Measurements from ENCODE around the gene TMEM59L. TPM values are rescaled to one million over a fixed set of nuclear protein-coding genes. Genes with fewer than 3 reads are reported as not detected.
A peak's percentile ranks its signal among the peaks of the same experiment; 100 is the strongest.

The TMEM59L gene
- total and polyA plus RNA-seq, 9 of the 15 experiments (the other 6 are each of a cell fraction or from before 2014, with no cell fraction given) = 0.37 TPM; not detected in 8

GRCh38 chr19:18654469-18654868 lies 41.8 kb downstream of the TMEM59L start (continued):
- TF ChIP-seq THRB (CRISPR knock-in tag; conservative IDR thresholded peaks at IDR 0.05) = 0 out of 2 replicates have a peak, but pooled peaks have one; percentile 48
- no peak for TF ChIP-seq FOXA1 (IDR thresholded peaks at IDR 0.05; ENCODE audit: borderline replicate concordance)
- TF ChIP-seq ETS1 (conservative IDR thresholded peaks at IDR 0.05; ENCODE audit: control insufficient read depth, low read depth, low read length) = no peak
- TF ChIP-seq, protein P1, sequence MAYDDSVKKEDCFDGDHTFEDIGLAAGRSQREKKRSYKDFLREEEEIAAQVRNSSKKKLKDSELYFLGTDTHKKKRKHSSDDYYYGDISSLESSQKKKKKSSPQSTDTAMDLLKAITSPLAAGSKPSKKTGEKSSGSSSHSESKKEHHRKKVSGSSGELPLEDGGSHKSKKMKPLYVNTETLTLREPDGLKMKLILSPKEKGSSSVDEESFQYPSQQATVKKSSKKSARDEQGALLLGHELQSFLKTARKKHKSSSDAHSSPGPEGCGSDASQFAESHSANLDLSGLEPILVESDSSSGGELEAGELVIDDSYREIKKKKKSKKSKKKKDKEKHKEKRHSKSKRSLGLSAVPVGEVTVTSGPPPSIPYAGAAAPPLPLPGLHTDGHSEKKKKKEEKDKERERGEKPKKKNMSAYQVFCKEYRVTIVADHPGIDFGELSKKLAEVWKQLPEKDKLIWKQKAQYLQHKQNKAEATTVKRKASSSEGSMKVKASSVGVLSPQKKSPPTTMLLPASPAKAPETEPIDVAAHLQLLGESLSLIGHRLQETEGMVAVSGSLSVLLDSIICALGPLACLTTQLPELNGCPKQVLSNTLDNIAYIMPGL (CRISPR knock-in tag; IDR thresholded peaks at IDR 0.05) = no peak
- TF ChIP-seq RFX5 (IDR thresholded peaks at IDR 0.05; ENCODE audit: low read depth, low read length) = no peak
- TF ChIP-seq, protein P2, sequence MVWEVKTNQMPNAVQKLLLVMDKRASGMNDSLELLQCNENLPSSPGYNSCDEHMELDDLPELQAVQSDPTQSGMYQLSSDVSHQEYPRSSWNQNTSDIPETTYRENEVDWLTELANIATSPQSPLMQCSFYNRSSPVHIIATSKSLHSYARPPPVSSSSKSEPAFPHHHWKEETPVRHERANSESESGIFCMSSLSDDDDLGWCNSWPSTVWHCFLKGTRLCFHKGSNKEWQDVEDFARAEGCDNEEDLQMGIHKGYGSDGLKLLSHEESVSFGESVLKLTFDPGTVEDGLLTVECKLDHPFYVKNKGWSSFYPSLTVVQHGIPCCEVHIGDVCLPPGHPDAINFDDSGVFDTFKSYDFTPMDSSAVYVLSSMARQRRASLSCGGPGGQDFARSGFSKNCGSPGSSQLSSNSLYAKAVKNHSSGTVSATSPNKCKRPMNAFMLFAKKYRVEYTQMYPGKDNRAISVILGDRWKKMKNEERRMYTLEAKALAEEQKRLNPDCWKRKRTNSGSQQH (CRISPR knock-in tag; IDR thresholded peaks at IDR 0.05) = peak; percentile 45; the same call in 1 of the 2 replicates
- no peak for TF ChIP-seq RBM22 (IDR thresholded peaks at IDR 0.05; ENCODE audit: low read depth, low read length, poor library complexity, severe bottlenecking)
